GM06990 (cell line): Measurements from ENCODE around the gene KLHL3.

ENCODE experiments used
- DNase-seq: peaks from one replicate; pipeline ENCODE4 v3.0.0-alpha.2; 2011; ENCODE audit not compliant: insufficient read length; ENCODE audit errors: extremely low read depth
- H3K27me3 ChIP-seq: replicated peaks from 2 replicates; pipeline ENCODE4 v1.6.0; 2011; ENCODE audit warnings: low read length; ENCODE audit not compliant: control insufficient read depth, insufficient read depth
- H3K36me3 ChIP-seq: 2 replicates; pipeline ENCODE4 v1.5.1; 2011; ENCODE audit warnings: low read length; ENCODE audit not compliant: control insufficient read depth, insufficient read depth
- H3K4me3 ChIP-seq: replicated peaks from 2 replicates; pipeline ENCODE4 v1.5.1; 2011; ENCODE audit warnings: low read depth, mild to moderate bottlenecking, control low read depth, low read length
- CTCF ChIP-seq: IDR thresholded peaks from 2 replicates; pipeline ENCODE4 v1.5.1; 2011; ENCODE audit warnings: low read length, control low read depth, mild to moderate bottlenecking, inconsistent platforms; ENCODE audit not compliant: insufficient read depth, poor library complexity, severe bottlenecking

The KLHL3 gene

GRCh38 chr5:137710086-137710485 lies 25.8 kb downstream of the KLHL3 start:
- DNase-seq = no peak
- Histone ChIP-seq H3K4me3 (no peak overlapping the region), H3K36me3 (peaks cover 3% of the 10 kb centered on the region), H3K27me3 (no peaks in the 10 kb centered on the region)
- TF ChIP-seq CTCF = no peak

GRCh38 chr5:137708796-137709559 lies 26.9 kb downstream of the KLHL3 start:
- DNase-seq = no peak
- Histone ChIP-seq H3K36me3 (peaks cover 3% of the 10 kb centered on the region), H3K4me3 (no peak overlapping the region), H3K27me3 (no peaks in the 10 kb centered on the region)
- TF ChIP-seq CTCF = no peak

GRCh38 chr5:137708062-137708461 lies 27.8 kb downstream of the KLHL3 start:
- H3K4me3 ChIP-seq = no peak overlapping the region
- no peaks in the 10 kb centered on the region for H3K27me3 ChIP-seq
- no peak for DNase-seq
- no peak for TF ChIP-seq CTCF
- peaks cover 3% of the 10 kb centered on the region for H3K36me3 ChIP-seq

- Histone ChIP-seq H3K36me3 (peaks cover 3% of the 10 kb centered on the region), H3K4me3 (no peak overlapping the region), H3K27me3 (no peaks in the 10 kb centered on the region)
- DNase-seq = no peak
- no peak for TF ChIP-seq CTCF
Observed at GRCh38 chr5:137706841-137707240, 29.0 kb downstream of the KLHL3 start.

- Histone ChIP-seq H3K27me3 (no peaks in the 10 kb centered on the region), H3K36me3 (peaks cover 3% of the 10 kb centered on the region), H3K4me3 (no peak overlapping the region)
- TF ChIP-seq CTCF = no peak
- no peak for DNase-seq
Observed at GRCh38 chr5:137705106-137705505, 30.8 kb downstream of the KLHL3 start.
